Mesendoderm (in vitro differentiated cells): ENCODE data around the gene RNF6. TPM values are rescaled to one million over a fixed set of nuclear protein-coding genes. Genes with fewer than 3 reads are reported as not detected.

Experiments
- DNase-seq: peaks from one replicate; pipeline ENCODE4 v3.0.0; 2013
- H2AK5ac ChIP-seq: 2 replicates; pipeline ENCODE4 v1.6.1; 2013; ENCODE audit warnings: low read length, inconsistent platforms
- H2BK120ac ChIP-seq: 2 replicates; pipeline ENCODE4 v1.6.1; 2013; ENCODE audit warnings: low read depth, mild to moderate bottlenecking, low read length, moderate library complexity, mixed read lengths
- H2BK15ac ChIP-seq: replicated peaks from 2 replicates; pipeline ENCODE4 v1.6.1; 2013; ENCODE audit warnings: low read depth, mild to moderate bottlenecking, moderate library complexity
- H2BK5ac ChIP-seq: 2 replicates; pipeline ENCODE4 v1.6.1; 2013; ENCODE audit warnings: low read length, inconsistent platforms
- H3K18ac ChIP-seq: 2 replicates; pipeline ENCODE4 v1.6.1; 2013; ENCODE audit warnings: mild to moderate bottlenecking, low read length, mixed read lengths
- H3K23ac ChIP-seq: one replicate; pipeline ENCODE4 v1.6.1; 2013; ENCODE audit warnings: low read length
- H3K27ac ChIP-seq: 2 replicates; pipeline ENCODE4 v1.5.1; 2013; ENCODE audit warnings: low read depth, mild to moderate bottlenecking, inconsistent platforms, low read length, moderate library complexity
- H3K27me3 ChIP-seq: 2 replicates; pipeline ENCODE4 v1.6.1; 2013; ENCODE audit warnings: low read length, control low read depth, mild to moderate bottlenecking, inconsistent platforms; ENCODE audit not compliant: insufficient read depth, poor library complexity
- H3K36me3 ChIP-seq: 2 replicates; pipeline ENCODE4 v1.6.1; 2013; ENCODE audit warnings: low read length, inconsistent platforms; ENCODE audit not compliant: control insufficient read depth, insufficient read depth
- H3K4ac ChIP-seq: one replicate; pipeline ENCODE4 v1.6.1; 2013; ENCODE audit warnings: low read depth, mild to moderate bottlenecking, low read length, moderate library complexity
- H3K4me1 ChIP-seq: 2 replicates; pipeline ENCODE4 v1.6.1; 2013; ENCODE audit warnings: low read depth, low read length, inconsistent platforms; ENCODE audit not compliant: control insufficient read depth
- H3K4me2 ChIP-seq: 2 replicates; pipeline ENCODE4 v1.6.1; 2013; ENCODE audit warnings: low read length
- H3K4me3 ChIP-seq: 2 replicates; pipeline ENCODE4 v1.5.1; 2013; ENCODE audit warnings: mild to moderate bottlenecking, low read length
- H3K56ac ChIP-seq: one replicate; pipeline ENCODE4 v1.6.1; 2013; ENCODE audit warnings: low read length
- H3K79me1 ChIP-seq: 2 replicates; pipeline ENCODE4 v1.6.1; 2013; ENCODE audit warnings: low read length, inconsistent platforms
- H3K79me2 ChIP-seq: 2 replicates; pipeline ENCODE4 v1.6.1; 2013; ENCODE audit warnings: mild to moderate bottlenecking, low read length; ENCODE audit not compliant: control insufficient read depth, insufficient read depth
- H3K9ac ChIP-seq: 2 replicates; pipeline ENCODE4 v1.6.1; 2013; ENCODE audit warnings: low read length, inconsistent platforms
- H4K5ac ChIP-seq: one replicate; pipeline ENCODE4 v1.6.1; 2013; ENCODE audit warnings: low read length
- H4K8ac ChIP-seq: one replicate; pipeline ENCODE4 v1.6.1; 2013; ENCODE audit warnings: low read depth, mild to moderate bottlenecking, control low read depth, low read length, moderate library complexity
- WGBS: extraction: QIAGEN DNeasy Blood & Tissue Kit; methylation state at CpG from one replicate; pipeline ENCODE4 v1.1.7; 2013; ENCODE audit warnings: low lambda C conversion rate, missing lambda C conversion rate; ENCODE audit not compliant: insufficient coverage; ENCODE audit errors: extremely low coverage; 5-methylcytosine and 5-hydroxymethylcytosine counted together
- polyA plus RNA-seq, 2 experiments: library from polyadenylated mRNA; stranded (reverse); fragments of 200-250 nt; gene quantifications; one replicate each; pipeline ENCODE4 v1.2.3, GENCODE V29; 2013

The RNF6 gene
- polyA plus RNA-seq (2013, experiment 1 of 2), result 15.1 TPM
- 15.3 TPM for polyA plus RNA-seq (2013, experiment 2 of 2)

- no peak within 1 kb of the TSS for H2BK15ac ChIP-seq
- H3K4me3 ChIP-seq, result peak within 1 kb of the TSS; percentile 90
- peaks cover 2% of the 10 kb centered on the region for H3K79me2 ChIP-seq
- H2AK5ac ChIP-seq, result no peak within 1 kb of the TSS
- H4K8ac ChIP-seq, result peak within 1 kb of the TSS; percentile 28
- H2BK5ac ChIP-seq, result peak within 1 kb of the TSS; percentile 93
- peaks cover 2% of the 10 kb centered on the region for H3K36me3 ChIP-seq
- H3K56ac ChIP-seq, result peak within 1 kb of the TSS; percentile 99
- H2BK120ac ChIP-seq, result no peak within 1 kb of the TSS
- no CpG with 5 or more reads among the region's 67 CpGs for WGBS
- H4K5ac ChIP-seq, result peak within 1 kb of the TSS; percentile 84
- peak within 1 kb of the TSS; percentile 99 for H3K27ac ChIP-seq
- H3K79me1 ChIP-seq, result peaks cover 2% of the 10 kb centered on the region
- H3K4me2 ChIP-seq, result peak within 1 kb of the TSS; percentile 74
- DNase-seq, result peak; percentile 100
- peak within 1 kb of the TSS; percentile 90 for H3K23ac ChIP-seq
- H3K27me3 ChIP-seq, result no peaks in the 10 kb centered on the region
- H3K9ac ChIP-seq, result peak within 1 kb of the TSS; percentile 99
- peak within 1 kb of the TSS; percentile 89 for H3K4ac ChIP-seq
- peak within 1 kb of the TSS; percentile 77 for H3K18ac ChIP-seq
- no peaks in the 10 kb centered on the region for H3K4me1 ChIP-seq
Observed at GRCh38 chr13:26221721-26222519, at the start of gene RNF6. Gene RNF6, minus strand, starts transcription at chr13:26222314. Its CDS starts 2,665 bp downstream, at chr13:26219649.

GRCh38 chr13:26270707-26271106, 48.6 kb upstream of the RNF6 start:
- H2AK5ac ChIP-seq, result no peak overlapping the region
- peaks cover 34% of the 10 kb centered on the region for H3K79me2 ChIP-seq
- H3K4me1 ChIP-seq, result no peaks in the 10 kb centered on the region
- peaks cover 16% of the 10 kb centered on the region for H3K79me1 ChIP-seq
- H2BK120ac ChIP-seq, result no peak overlapping the region
- DNase-seq, result no peak
- no peaks in the 10 kb centered on the region for H3K27me3 ChIP-seq
- no peak overlapping the region for H3K4ac ChIP-seq
- no peak overlapping the region for H2BK5ac ChIP-seq
- H3K4me3 ChIP-seq, result no peak overlapping the region
- H2BK15ac ChIP-seq, result no peak overlapping the region
- no peak overlapping the region for H3K18ac ChIP-seq
- H4K8ac ChIP-seq, result no peak overlapping the region
- H3K27ac ChIP-seq, result no peak overlapping the region
- H3K4me2 ChIP-seq, result no peak overlapping the region
- H3K56ac ChIP-seq, result no peak overlapping the region
- no peak overlapping the region for H3K23ac ChIP-seq
- H4K5ac ChIP-seq, result no peak overlapping the region
- WGBS, result no CpG with 5 or more reads among the region's 3 CpGs
- no peaks in the 10 kb centered on the region for H3K36me3 ChIP-seq
- no peak overlapping the region for H3K9ac ChIP-seq

GRCh38 chr13:26266311-26266710, 44.2 kb upstream of the RNF6 start:
- H3K4me1 ChIP-seq, result no peaks in the 10 kb centered on the region
- H3K27me3 ChIP-seq, result no peaks in the 10 kb centered on the region
- no peak overlapping the region for H2AK5ac ChIP-seq
- H3K79me1 ChIP-seq, result peaks cover 20% of the 10 kb centered on the region
- no peak overlapping the region for H2BK15ac ChIP-seq
- H2BK120ac ChIP-seq, result no peak overlapping the region
- H3K79me2 ChIP-seq, result peaks cover 48% of the 10 kb centered on the region
- no peak overlapping the region for H3K27ac ChIP-seq
- no peak for DNase-seq
- WGBS, result no CpG with 5 or more reads among the region's 3 CpGs
- H3K4me3 ChIP-seq, result no peak overlapping the region
- H3K56ac ChIP-seq, result no peak overlapping the region
- H3K9ac ChIP-seq, result no peak overlapping the region
- H4K8ac ChIP-seq, result no peak overlapping the region
- H3K36me3 ChIP-seq, result no peaks in the 10 kb centered on the region
- H3K4me2 ChIP-seq, result no peak overlapping the region
- no peak overlapping the region for H3K23ac ChIP-seq
- no peak overlapping the region for H3K18ac ChIP-seq
- H2BK5ac ChIP-seq, result no peak overlapping the region
- no peak overlapping the region for H3K4ac ChIP-seq
- H4K5ac ChIP-seq, result no peak overlapping the region

GRCh38 chr13:26262156-26262555, 40.0 kb upstream of the RNF6 start:
- 100% methylated on average over 1 of the region's 2 CpGs for WGBS
- no peaks in the 10 kb centered on the region for H3K27me3 ChIP-seq

GRCh38 chr13:26259634-26260033, 37.5 kb upstream of the RNF6 start:
- Histone ChIP-seq H3K4ac (no peak overlapping the region), H4K5ac (no peak overlapping the region), H3K4me1 (no peaks in the 10 kb centered on the region), H3K79me2 (peaks cover 50% of the 10 kb centered on the region), H2AK5ac (no peak overlapping the region), H2BK15ac (no peak overlapping the region), H3K36me3 (no peaks in the 10 kb centered on the region), H3K4me3 (no peak overlapping the region), H2BK120ac (no peak overlapping the region), H3K4me2 (no peak overlapping the region), H3K56ac (no peak overlapping the region), H4K8ac (no peak overlapping the region), H3K27ac (no peak overlapping the region), H3K9ac (no peak overlapping the region), H3K23ac (no peak overlapping the region), H3K18ac (no peak overlapping the region), H3K27me3 (no peaks in the 10 kb centered on the region), H2BK5ac (no peak overlapping the region), H3K79me1 (peaks cover 11% of the 10 kb centered on the region)
- DNase-seq, result no peak
- WGBS, result no CpG with 5 or more reads among the region's 3 CpGs

More at GRCh38 chr13:26262156-26262555, 40.0 kb upstream of the RNF6 start:
- Histone ChIP-seq H2BK15ac (no peak overlapping the region), H3K79me1 (peaks cover 21% of the 10 kb centered on the region), H2AK5ac (no peak overlapping the region), H3K56ac (no peak overlapping the region), H3K4me3 (no peak overlapping the region), H3K23ac (no peak overlapping the region), H3K79me2 (peaks cover 54% of the 10 kb centered on the region), H4K8ac (no peak overlapping the region), H2BK120ac (no peak overlapping the region), H3K27ac (no peak overlapping the region), H3K36me3 (no peaks in the 10 kb centered on the region), H3K4me1 (no peaks in the 10 kb centered on the region), H3K18ac (no peak overlapping the region), H3K4me2 (no peak overlapping the region), H2BK5ac (no peak overlapping the region), H3K4ac (no peak overlapping the region), H4K5ac (no peak overlapping the region), H3K9ac (no peak overlapping the region)
- DNase-seq, result no peak
